ENCODE results near the gene IFTAP.

DNA sequence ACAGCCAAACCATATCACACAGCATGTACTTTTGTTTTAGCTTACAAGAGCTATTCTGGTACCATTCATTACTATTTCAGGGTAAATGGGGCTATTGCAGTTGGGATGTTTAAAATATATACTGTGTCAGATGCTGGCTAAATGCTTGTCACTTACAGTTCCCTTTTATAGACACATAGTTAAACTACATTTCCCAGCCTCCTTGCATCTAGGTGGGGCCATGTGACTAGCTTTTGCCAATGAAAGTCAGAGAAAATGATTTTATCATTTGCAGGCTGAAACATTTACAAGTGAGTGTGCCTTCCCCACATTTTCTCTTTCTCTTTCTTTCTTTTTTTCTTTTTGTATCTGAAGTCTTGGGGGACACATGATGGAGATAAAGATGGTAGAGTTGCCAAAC is 7.8 kb upstream of the IFTAP start:
- TF ChIP-seq, protein P1, sequence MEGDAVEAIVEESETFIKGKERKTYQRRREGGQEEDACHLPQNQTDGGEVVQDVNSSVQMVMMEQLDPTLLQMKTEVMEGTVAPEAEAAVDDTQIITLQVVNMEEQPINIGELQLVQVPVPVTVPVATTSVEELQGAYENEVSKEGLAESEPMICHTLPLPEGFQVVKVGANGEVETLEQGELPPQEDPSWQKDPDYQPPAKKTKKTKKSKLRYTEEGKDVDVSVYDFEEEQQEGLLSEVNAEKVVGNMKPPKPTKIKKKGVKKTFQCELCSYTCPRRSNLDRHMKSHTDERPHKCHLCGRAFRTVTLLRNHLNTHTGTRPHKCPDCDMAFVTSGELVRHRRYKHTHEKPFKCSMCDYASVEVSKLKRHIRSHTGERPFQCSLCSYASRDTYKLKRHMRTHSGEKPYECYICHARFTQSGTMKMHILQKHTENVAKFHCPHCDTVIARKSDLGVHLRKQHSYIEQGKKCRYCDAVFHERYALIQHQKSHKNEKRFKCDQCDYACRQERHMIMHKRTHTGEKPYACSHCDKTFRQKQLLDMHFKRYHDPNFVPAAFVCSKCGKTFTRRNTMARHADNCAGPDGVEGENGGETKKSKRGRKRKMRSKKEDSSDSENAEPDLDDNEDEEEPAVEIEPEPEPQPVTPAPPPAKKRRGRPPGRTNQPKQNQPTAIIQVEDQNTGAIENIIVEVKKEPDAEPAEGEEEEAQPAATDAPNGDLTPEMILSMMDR (IDR thresholded peaks at IDR 0.05 in 8 of 11, conservative IDR thresholded peaks at IDR 0.05 in 3 of 11) = no peak
- TF ChIP-seq POLR2A (IDR thresholded peaks at IDR 0.05) = no peak

Data from spleen (tissue), 7 donors.